ENCODE results near the gene JMJD1C. TPM values are rescaled to one million over a fixed set of nuclear protein-coding genes. Genes with fewer than 3 reads are reported as not detected.

The JMJD1C gene
- polyA plus RNA-seq, 2 of the 4 experiments (the other 2 are of a cell fraction) = 15.9 to 47.2 TPM

DNA sequence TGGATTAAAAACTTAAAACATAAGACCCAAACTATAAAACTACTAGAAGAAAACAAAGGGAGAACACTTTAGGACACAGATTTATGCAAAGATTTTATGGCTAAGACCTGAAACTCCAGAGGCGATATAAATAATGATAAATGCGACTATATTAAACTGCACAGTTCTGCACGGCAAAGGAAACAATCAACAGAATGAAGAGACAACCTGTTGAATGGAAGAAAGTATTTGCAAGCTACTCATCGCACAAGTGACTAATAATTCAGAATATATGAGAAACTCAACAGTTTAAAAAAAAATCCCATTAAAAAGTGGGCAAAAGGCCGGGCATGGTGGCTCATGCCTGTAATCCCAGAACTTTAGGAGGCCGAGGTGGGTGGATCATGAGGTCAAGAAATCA, 73.6 kb downstream of the JMJD1C start (continued):
- TF ChIP-seq, protein P1, sequence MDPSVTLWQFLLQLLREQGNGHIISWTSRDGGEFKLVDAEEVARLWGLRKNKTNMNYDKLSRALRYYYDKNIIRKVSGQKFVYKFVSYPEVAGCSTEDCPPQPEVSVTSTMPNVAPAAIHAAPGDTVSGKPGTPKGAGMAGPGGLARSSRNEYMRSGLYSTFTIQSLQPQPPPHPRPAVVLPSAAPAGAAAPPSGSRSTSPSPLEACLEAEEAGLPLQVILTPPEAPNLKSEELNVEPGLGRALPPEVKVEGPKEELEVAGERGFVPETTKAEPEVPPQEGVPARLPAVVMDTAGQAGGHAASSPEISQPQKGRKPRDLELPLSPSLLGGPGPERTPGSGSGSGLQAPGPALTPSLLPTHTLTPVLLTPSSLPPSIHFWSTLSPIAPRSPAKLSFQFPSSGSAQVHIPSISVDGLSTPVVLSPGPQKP (IDR thresholded peaks at IDR 0.05; ENCODE audit: low read depth, low read length) = no peak

- no peak for TF ChIP-seq ZSCAN20 (CRISPR knock-in tag; IDR thresholded peaks at IDR 0.05)
- no peak for TF ChIP-seq HES2 (IDR thresholded peaks at IDR 0.05)
- no peak for TF ChIP-seq RCOR1 (IDR thresholded peaks at IDR 0.05; ENCODE audit: low read depth, low read length)
- TF ChIP-seq, protein P1 (IDR thresholded peaks at IDR 0.05; ENCODE audit: low read depth, low read length) = no peak
- no peak for TF ChIP-seq HOXB5 (CRISPR knock-in tag; IDR thresholded peaks at IDR 0.05)
- no peak for FAIRE-seq
- ATAC-seq = no peak
- H3K9me3 ChIP-seq = peaks cover 7% of the 10 kb centered on the region; the same call in 1 of the 3 replicates
- no peak for DNase-seq (ENCODE audit: low read depth in 1 of 2, low spot score in 1 of 2)
- H3K4me3 ChIP-seq = no peak overlapping the region
- ChIA-PET POLR2A (no interaction called here), CTCF (no interaction called here)
- WGBS (ENCODE audit: missing lambda C conversion rate) = 91% methylated on average over 4 of the region's 4 CpGs
- H3K27ac ChIP-seq = no peak overlapping the region
- H3K4me2 ChIP-seq = no peak overlapping the region
- 0 out of 3 replicates have a peak, but pooled peaks cover 7% of the 10 kb centered on the region for H3K4me1 ChIP-seq
Measured at GRCh38 chr10:63391812-63392211, 74.0 kb downstream of the JMJD1C start.

GRCh38 chr10:63390521-63390920, 75.3 kb downstream of the JMJD1C start:
- WGBS (ENCODE audit: missing lambda C conversion rate) = 89% methylated on average over 1 of the region's 1 CpG
- H3K4me1 ChIP-seq = 0 out of 3 replicates have a peak, but pooled peaks cover 8% of the 10 kb centered on the region
- H3K9me3 ChIP-seq = peaks cover 7% of the 10 kb centered on the region; the same call in 1 of the 3 replicates
- H3K27ac ChIP-seq = no peak overlapping the region
- no peak for FAIRE-seq
- POLR2A ChIA-PET = no interaction called here
- H3K4me2 ChIP-seq = no peak overlapping the region
- ATAC-seq = no peak
- no peak overlapping the region for H3K4me3 ChIP-seq
- TF ChIP-seq CBX8 (IDR thresholded peaks at IDR 0.05) (no peak), ZC3H11A (IDR thresholded peaks at IDR 0.05) (no peak), HEYL (CRISPR knock-in tag; IDR thresholded peaks at IDR 0.05) (no peak), REST (IDR thresholded peaks at IDR 0.05) (no peak), HOXB13 (CRISPR knock-in tag; IDR thresholded peaks at IDR 0.05; ENCODE audit: low read depth) (no peak), EHF (CRISPR knock-in tag; IDR thresholded peaks at IDR 0.05) (no peak), CBX2 (IDR thresholded peaks at IDR 0.05; ENCODE audit: borderline replicate concordance, low read depth) (no peak), NFE2L2 (conservative IDR thresholded peaks at IDR 0.05; ENCODE audit: low read length) (no peak), NPAS2 (CRISPR knock-in tag; IDR thresholded peaks at IDR 0.05; ENCODE audit: borderline replicate concordance) (no peak), MAZ (IDR thresholded peaks at IDR 0.05; ENCODE audit: borderline replicate concordance, low read depth, low read length) (no peak), USF2 (IDR thresholded peaks at IDR 0.05) (no peak)
- DNase-seq (ENCODE audit: low read depth in 1 of 2, low spot score in 1 of 2) = no peak
- CTCF ChIA-PET = no interaction called here
